OCI-LY1 (cell line): Measurements from ENCODE around the gene ABCF3.

Experiments
- CTCF ChIP-seq: fragments of 200-600 bp; sonication (generic), shearing (Covaris generic); IDR thresholded peaks from 2 replicates; pipeline ENCODE4 v1.5.1; 2017; ENCODE audit warnings: mild to moderate bottlenecking, antibody characterized with exemption, low read length, moderate library complexity, mixed read lengths
- EZH2 ChIP-seq: fragments of 200-600 bp; sonication (generic), shearing (Covaris generic); IDR thresholded peaks from 2 replicates; pipeline ENCODE4 v1.8.0; 2017; ENCODE audit warnings: borderline replicate concordance, mixed run types, mild to moderate bottlenecking, antibody characterized with exemption, low read length, moderate library complexity, mixed read lengths

- TF ChIP-seq CTCF: no peak
- TF ChIP-seq EZH2: no peak
These were observed 53.2 kb downstream of the ABCF3 start for GRCh38 chr3:184239221-184239620.
